ENCODE measurements around the gene ABR. TPM values are rescaled to one million over a fixed set of nuclear protein-coding genes. Genes with fewer than 3 reads are reported as not detected.

Gene ABR
- total RNA-seq, 5 donors from 2014 or later (not counting 1 experiment from before 2014, with no cell fraction given), result 89.4 to 165 (median 125) TPM

DNA sequence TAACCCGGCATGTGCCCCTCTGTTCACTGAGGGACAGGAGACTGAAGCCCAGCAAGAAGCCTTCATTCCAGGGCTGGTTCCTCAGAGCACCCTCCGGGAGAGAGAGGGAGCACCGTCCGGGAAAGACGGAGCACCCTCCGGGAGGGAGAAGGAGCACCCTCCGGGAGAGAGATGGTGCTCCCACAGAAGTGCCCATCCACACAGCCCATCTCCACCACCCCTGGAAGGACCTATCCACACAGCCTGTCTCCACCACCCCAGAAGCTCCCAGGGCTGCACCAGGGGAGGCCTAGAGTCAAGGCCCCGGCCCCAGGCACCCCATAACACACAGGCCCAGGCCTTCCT lies 88.6 kb downstream of the ABR start:
- H3K36me3 Mint-ChIP-seq, result peaks cover 24% of the 10 kb centered on the region
- H3K4me3 Mint-ChIP-seq, result no peak overlapping the region
- Histone ChIP-seq H3K27me3 (replicated peaks in 1 of 2; ENCODE audit: control insufficient read depth in 2 of 2, extremely low read depth in 1 of 2, insufficient read depth in 2 of 2, low read length in 1 of 2) (no peaks in the 10 kb centered on the region), H3K27ac (ENCODE audit: low read length) (no peak overlapping the region), H3K36me3 (ENCODE audit: control insufficient read depth in 2 of 2, extremely low read depth in 1 of 2, insufficient read depth in 1 of 2, low read length in 1 of 2) (peaks cover 20 to 69% of the 10 kb centered on the region in 2 donors), H3K4me3 (ENCODE audit: control insufficient read depth in 1 of 2, extremely low read depth in 1 of 2, low read length in 1 of 2) (no peak overlapping the region), H3K9me3 (no peaks in the 10 kb centered on the region), H3K4me1 (ENCODE audit: control insufficient read depth in 1 of 2, extremely low read depth in 1 of 2, insufficient read depth in 2 of 2, low read length in 2 of 2) (peaks cover 2 to 11% of the 10 kb centered on the region in 2 experiments)
- H3K27ac Mint-ChIP-seq, result no peak overlapping the region
- CTCF ChIA-PET, result no interaction called here
- DNase-seq (no peak), ATAC-seq (replicated peaks in 1 of 4) (no peak)
- WGBS (ENCODE audit: insufficient coverage), result 89% methylated on average over 1 of the region's 8 CpGs
- POLR2A ChIA-PET, result no interaction called here
- peaks cover 6 to 15% (median 9%) of the 10 kb centered on the region in 3 donors for H3K4me1 Mint-ChIP-seq
- H3K27me3 Mint-ChIP-seq, result no peaks in the 10 kb centered on the region
- no peaks in the 10 kb centered on the region for H3K9me3 Mint-ChIP-seq

GRCh38 chr17:1090465-1091189 lies 89.2 kb downstream of the ABR start:
- ChIA-PET CTCF (no interaction called here), POLR2A (no interaction called here)
- H3K9me3 Mint-ChIP-seq, result no peaks in the 10 kb centered on the region
- WGBS (ENCODE audit: insufficient coverage), result 84% methylated on average over 14 of the region's 19 CpGs
- H3K27ac Mint-ChIP-seq, result no peak overlapping the region
- peaks cover 4 to 10% (median 6%) of the 10 kb centered on the region in 3 donors for H3K4me1 Mint-ChIP-seq
- H3K36me3 ChIP-seq (ENCODE audit: control insufficient read depth in 2 of 2, extremely low read depth in 1 of 2, insufficient read depth in 1 of 2, low read length in 1 of 2), result peaks cover 20 to 68% of the 10 kb centered on the region in 2 donors
- H3K36me3 Mint-ChIP-seq, result peaks cover 24% of the 10 kb centered on the region
- no peaks in the 10 kb centered on the region for H3K27me3 Mint-ChIP-seq
- no peak overlapping the region for H3K4me3 Mint-ChIP-seq
- H3K27me3 ChIP-seq (replicated peaks in 1 of 2; ENCODE audit: control insufficient read depth in 2 of 2, extremely low read depth in 1 of 2, insufficient read depth in 2 of 2, low read length in 1 of 2), result no peaks in the 10 kb centered on the region
- ATAC-seq (replicated peaks in 1 of 4), result no peak
- H3K9me3 ChIP-seq, result no peaks in the 10 kb centered on the region
- H3K27ac ChIP-seq (ENCODE audit: low read length), result no peak overlapping the region
- H3K4me3 ChIP-seq (ENCODE audit: control insufficient read depth in 1 of 2, extremely low read depth in 1 of 2, low read length in 1 of 2), result no peak overlapping the region
- peaks cover 0 to 5% of the 10 kb centered on the region in 2 experiments for H3K4me1 ChIP-seq (ENCODE audit: control insufficient read depth in 1 of 2, extremely low read depth in 1 of 2, insufficient read depth in 2 of 2, low read length in 2 of 2)
- no peak for DNase-seq

DNA sequence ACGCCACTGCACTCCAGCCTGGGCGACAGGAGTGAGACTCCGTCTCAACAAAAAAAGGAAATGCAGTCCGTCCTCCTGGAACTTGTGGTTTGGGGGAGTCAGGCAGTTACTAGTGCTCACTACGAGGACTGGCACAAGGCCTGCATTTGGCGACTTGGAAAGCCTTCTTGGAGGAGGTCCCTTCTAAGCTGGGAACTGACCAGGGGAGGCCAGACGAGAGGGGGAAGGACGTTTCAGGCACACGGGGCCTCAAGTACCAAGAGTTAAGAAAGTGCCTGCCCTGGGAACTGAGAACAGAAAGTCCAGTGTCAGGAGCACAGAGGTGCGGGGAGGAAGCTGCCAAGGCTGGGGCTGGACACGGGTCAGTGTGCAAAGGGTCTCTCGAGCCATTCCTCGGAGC lies 89.9 kb downstream of the ABR start:
- no peak for ATAC-seq (replicated peaks in 1 of 4)
- H3K36me3 ChIP-seq (ENCODE audit: control insufficient read depth in 2 of 2, extremely low read depth in 1 of 2, insufficient read depth in 1 of 2, low read length in 1 of 2), result peaks cover 20 to 64% of the 10 kb centered on the region in 2 donors
- DNase-seq, result no peak
- ChIA-PET POLR2A (no interaction called here), CTCF (no interaction called here)
- no peak overlapping the region for H3K4me3 ChIP-seq (ENCODE audit: control insufficient read depth in 1 of 2, extremely low read depth in 1 of 2, low read length in 1 of 2)
- no peak overlapping the region for H3K27ac Mint-ChIP-seq
- H3K9me3 ChIP-seq, result no peaks in the 10 kb centered on the region
- no peaks in the 10 kb centered on the region for H3K4me1 ChIP-seq (ENCODE audit: control insufficient read depth in 1 of 2, extremely low read depth in 1 of 2, insufficient read depth in 2 of 2, low read length in 2 of 2)
- peaks cover 23% of the 10 kb centered on the region for H3K36me3 Mint-ChIP-seq
- peaks cover 3 to 10% (median 6%) of the 10 kb centered on the region in 3 donors for H3K4me1 Mint-ChIP-seq
- no peak overlapping the region for H3K27ac ChIP-seq (ENCODE audit: low read length)
- no peaks in the 10 kb centered on the region for H3K9me3 Mint-ChIP-seq
- WGBS (ENCODE audit: insufficient coverage), result 95% methylated on average over 10 of the region's 13 CpGs
- no peaks in the 10 kb centered on the region for H3K27me3 ChIP-seq (replicated peaks in 1 of 2; ENCODE audit: control insufficient read depth in 2 of 2, extremely low read depth in 1 of 2, insufficient read depth in 2 of 2, low read length in 1 of 2)
- H3K27me3 Mint-ChIP-seq, result no peaks in the 10 kb centered on the region
- H3K4me3 Mint-ChIP-seq, result no peak overlapping the region

GRCh38 chr17:1087381-1088241 lies 92.2 kb downstream of the ABR start:
- no peaks in the 10 kb centered on the region for H3K9me3 Mint-ChIP-seq
- no peak overlapping the region for H3K4me3 Mint-ChIP-seq
- H3K4me1 Mint-ChIP-seq, result no peaks in the 10 kb centered on the region
- no peak overlapping the region for H3K27ac Mint-ChIP-seq
- peaks cover 12 to 62% of the 10 kb centered on the region in 2 donors for H3K36me3 ChIP-seq (ENCODE audit: control insufficient read depth in 2 of 2, extremely low read depth in 1 of 2, insufficient read depth in 1 of 2, low read length in 1 of 2)
- no peak overlapping the region for H3K4me3 ChIP-seq (ENCODE audit: control insufficient read depth in 1 of 2, extremely low read depth in 1 of 2, low read length in 1 of 2)
- H3K27me3 ChIP-seq (replicated peaks in 1 of 2; ENCODE audit: control insufficient read depth in 2 of 2, extremely low read depth in 1 of 2, insufficient read depth in 2 of 2, low read length in 1 of 2), result no peaks in the 10 kb centered on the region
- ChIA-PET POLR2A (interaction anchor here in 1 of 2 donors (0.5 kb wide), 1 partner anchor 413 kb away, joined by 5 read pairs; no protein-coding TSS in a partner anchor), CTCF (no interaction called here)
- no peaks in the 10 kb centered on the region for H3K9me3 ChIP-seq
- ATAC-seq (replicated peaks in 1 of 4), result no peak
- no peak overlapping the region for H3K27ac ChIP-seq (ENCODE audit: low read length)
- no peak for DNase-seq
- no peaks in the 10 kb centered on the region for H3K27me3 Mint-ChIP-seq
- no peaks in the 10 kb centered on the region for H3K4me1 ChIP-seq (ENCODE audit: control insufficient read depth in 1 of 2, extremely low read depth in 1 of 2, insufficient read depth in 2 of 2, low read length in 2 of 2)
- peaks cover 24% of the 10 kb centered on the region for H3K36me3 Mint-ChIP-seq
- 92% methylated on average over 20 of the region's 35 CpGs for WGBS (ENCODE audit: insufficient coverage)

DNA sequence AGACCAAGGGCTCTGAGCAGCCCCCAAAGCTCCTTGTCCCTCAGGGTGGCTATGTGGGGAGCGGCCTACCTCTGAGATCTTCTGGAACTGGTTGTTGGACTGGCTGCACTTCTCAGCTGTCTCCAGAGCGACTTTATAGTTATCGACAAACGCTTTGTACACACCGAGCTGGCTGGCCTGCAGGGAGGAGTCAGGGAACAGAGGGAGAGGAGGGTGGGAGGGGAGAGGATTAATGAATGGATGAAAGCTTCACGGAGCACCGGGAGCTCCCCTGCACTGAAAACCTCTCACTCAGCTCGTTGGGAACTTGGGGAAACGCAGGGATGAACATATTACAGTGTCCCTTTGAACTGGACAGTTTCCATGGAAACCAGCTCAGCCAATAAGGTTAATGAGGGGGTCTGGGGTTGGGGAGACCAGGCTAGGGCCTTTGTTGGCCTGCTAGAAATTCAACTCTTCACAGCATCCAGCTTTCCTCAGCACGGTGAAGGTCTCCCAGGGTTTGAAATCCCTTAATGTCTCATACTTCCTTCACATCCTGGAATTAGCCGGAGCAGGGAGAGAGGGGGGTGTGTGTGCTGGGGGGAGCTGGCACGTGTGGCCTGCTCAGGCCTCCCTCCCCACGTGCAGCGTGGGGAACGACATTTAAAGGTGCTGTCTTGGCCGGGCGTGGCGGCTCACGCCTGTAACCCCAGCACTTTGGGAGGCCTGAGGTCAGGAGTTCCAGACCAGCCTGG lies 96.2 kb downstream of the ABR start:
- POLR2A ChIA-PET, result no interaction called here
- Histone ChIP-seq H3K4me1 (ENCODE audit: control insufficient read depth in 1 of 2, extremely low read depth in 1 of 2, insufficient read depth in 2 of 2, low read length in 2 of 2) (peaks cover 0 to 4% of the 10 kb centered on the region in 2 experiments), H3K9me3 (no peaks in the 10 kb centered on the region), H3K27me3 (replicated peaks in 1 of 2; ENCODE audit: control insufficient read depth in 2 of 2, extremely low read depth in 1 of 2, insufficient read depth in 2 of 2, low read length in 1 of 2) (no peaks in the 10 kb centered on the region), H3K36me3 (ENCODE audit: control insufficient read depth in 2 of 2, extremely low read depth in 1 of 2, insufficient read depth in 1 of 2, low read length in 1 of 2) (peaks cover 5 to 59% of the 10 kb centered on the region in 2 donors), H3K4me3 (ENCODE audit: control insufficient read depth in 1 of 2, extremely low read depth in 1 of 2, low read length in 1 of 2) (no peak overlapping the region), H3K27ac (ENCODE audit: low read length) (no peak overlapping the region)
- ATAC-seq (replicated peaks in 1 of 4) (no peak), DNase-seq (no peak)
- CTCF ChIA-PET, result no interaction called here
- Mint-ChIP-seq H3K27ac (no peak overlapping the region), H3K4me1 (peaks cover 0 to 2% (median 1%) of the 10 kb centered on the region in 3 donors), H3K36me3 (peaks cover 16% of the 10 kb centered on the region), H3K27me3 (no peaks in the 10 kb centered on the region), H3K9me3 (no peaks in the 10 kb centered on the region), H3K4me3 (no peak overlapping the region)
- 100% methylated on average over 6 of the region's 19 CpGs for WGBS (ENCODE audit: insufficient coverage)

DNA sequence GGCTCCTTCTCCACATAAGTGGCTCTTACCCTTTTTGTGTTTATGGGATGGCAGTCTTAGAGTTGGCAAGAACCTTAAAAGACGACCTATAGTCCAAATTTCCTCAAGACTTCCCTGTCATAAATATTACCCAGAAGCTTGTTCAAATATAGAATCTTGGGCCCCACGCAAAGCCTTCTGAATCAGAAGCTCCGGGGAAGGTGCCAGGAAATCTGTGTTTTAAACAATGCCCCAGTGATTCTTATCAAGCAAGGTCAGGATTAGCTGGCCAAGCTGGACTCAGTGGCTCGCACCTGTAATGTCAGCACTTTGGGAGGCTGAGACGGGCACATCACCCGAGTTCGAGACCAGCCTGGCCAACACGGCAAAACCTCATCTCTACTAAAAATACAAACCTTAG lies 97.2 kb downstream of the ABR start:
- no peak overlapping the region for H3K4me3 ChIP-seq (ENCODE audit: control insufficient read depth in 1 of 2, extremely low read depth in 1 of 2, low read length in 1 of 2)
- ChIA-PET CTCF (no interaction called here), POLR2A (no interaction called here)
- no peak for ATAC-seq (replicated peaks in 1 of 4)
- Mint-ChIP-seq H3K9me3 (no peaks in the 10 kb centered on the region), H3K27ac (no peak overlapping the region), H3K4me3 (no peak overlapping the region), H3K27me3 (no peaks in the 10 kb centered on the region), H3K4me1 (peaks cover 0 to 2% (median 1%) of the 10 kb centered on the region in 3 donors), H3K36me3 (peaks cover 22% of the 10 kb centered on the region)
- H3K27me3 ChIP-seq (replicated peaks in 1 of 2; ENCODE audit: control insufficient read depth in 2 of 2, extremely low read depth in 1 of 2, insufficient read depth in 2 of 2, low read length in 1 of 2), result no peaks in the 10 kb centered on the region
- H3K36me3 ChIP-seq (ENCODE audit: control insufficient read depth in 2 of 2, extremely low read depth in 1 of 2, insufficient read depth in 1 of 2, low read length in 1 of 2), result peaks cover 8 to 59% of the 10 kb centered on the region in 2 donors
- H3K27ac ChIP-seq (ENCODE audit: low read length), result no peak overlapping the region
- H3K9me3 ChIP-seq, result no peaks in the 10 kb centered on the region
- 100% methylated on average over 3 of the region's 8 CpGs for WGBS (ENCODE audit: insufficient coverage)
- H3K4me1 ChIP-seq (ENCODE audit: control insufficient read depth in 1 of 2, extremely low read depth in 1 of 2, insufficient read depth in 2 of 2, low read length in 2 of 2), result peaks cover 0 to 4% of the 10 kb centered on the region in 2 experiments
- DNase-seq, result no peak
